GM11168 (cell line): ENCODE measurements around the gene QSOX2.

Experiments
- in situ Hi-C: fragments of 300-500 bp; cut with MboI; formaldehyde crosslinking; loops from one replicate; pipeline ENCODE4 v1.12.0; 2022; ENCODE audit warnings: low sequenced_read_pairs; ENCODE audit not compliant: unreplicated experiment

QSOX2 gene

DNA sequence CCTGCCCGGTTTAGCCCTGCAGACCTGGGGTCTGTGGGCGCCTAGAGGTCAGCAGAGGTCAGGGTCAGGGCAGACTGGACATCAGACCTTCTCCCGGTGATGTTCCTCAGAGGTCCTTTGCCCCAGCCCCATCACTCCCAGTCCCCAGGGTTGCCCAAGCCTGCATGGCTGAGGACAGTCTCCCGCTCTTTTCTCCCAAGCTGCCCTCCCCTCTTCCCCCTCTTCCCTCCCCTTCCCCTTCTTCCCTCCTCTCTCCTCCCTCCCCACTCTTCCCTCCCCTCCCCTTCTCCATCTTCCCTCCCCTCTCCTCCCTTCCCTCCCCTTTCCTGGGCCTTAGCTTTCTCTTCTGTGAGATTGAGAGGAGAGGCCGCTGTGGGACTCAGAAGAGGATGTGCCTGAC, 51.1 kb downstream of the QSOX2 start:
- in situ Hi-C loops: no loop called here

- in situ Hi-C loops: no loop called here
Measured at GRCh38 chr9:136193891-136194279, 51.7 kb downstream of the QSOX2 start.

DNA sequence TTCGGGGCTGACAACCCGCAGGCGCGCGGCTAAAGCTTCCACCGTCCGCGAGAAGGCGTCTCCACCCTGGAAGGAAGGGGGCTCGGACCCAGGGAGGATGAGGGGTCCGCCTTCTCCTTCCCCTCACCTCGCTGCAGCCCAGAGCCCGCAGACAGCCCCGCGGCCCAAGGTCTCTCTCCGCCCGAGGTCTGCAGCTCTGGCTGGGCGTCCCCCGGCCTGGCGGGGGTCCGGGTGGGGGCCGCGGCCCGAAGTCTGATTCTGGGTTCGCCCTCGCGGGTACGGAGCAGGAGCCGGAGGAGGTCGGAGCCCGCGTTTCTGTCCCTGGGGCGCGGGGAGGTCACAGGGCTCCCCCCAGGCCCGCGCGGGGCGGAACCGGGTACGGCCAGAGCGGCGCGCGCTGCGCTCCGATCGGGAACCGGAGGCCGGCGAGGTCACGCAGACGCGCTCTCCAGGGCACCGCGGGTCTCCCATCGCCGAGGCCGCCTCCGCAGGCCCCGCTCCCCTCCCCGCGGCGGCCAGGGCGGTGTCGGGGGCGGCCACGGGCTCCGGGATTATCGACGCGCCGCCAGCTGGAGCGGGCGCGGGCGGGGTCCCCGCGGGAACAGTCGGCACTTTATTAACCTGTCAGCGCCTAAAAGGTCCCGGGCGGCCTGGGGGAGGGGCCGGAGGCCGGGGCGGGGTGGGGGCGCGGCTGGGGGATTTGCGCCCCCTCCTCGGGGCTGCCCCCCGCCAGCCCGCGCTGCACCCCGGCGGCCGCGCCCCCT, 52.3 kb downstream of the QSOX2 start:
- in situ Hi-C loops: no loop called here

DNA sequence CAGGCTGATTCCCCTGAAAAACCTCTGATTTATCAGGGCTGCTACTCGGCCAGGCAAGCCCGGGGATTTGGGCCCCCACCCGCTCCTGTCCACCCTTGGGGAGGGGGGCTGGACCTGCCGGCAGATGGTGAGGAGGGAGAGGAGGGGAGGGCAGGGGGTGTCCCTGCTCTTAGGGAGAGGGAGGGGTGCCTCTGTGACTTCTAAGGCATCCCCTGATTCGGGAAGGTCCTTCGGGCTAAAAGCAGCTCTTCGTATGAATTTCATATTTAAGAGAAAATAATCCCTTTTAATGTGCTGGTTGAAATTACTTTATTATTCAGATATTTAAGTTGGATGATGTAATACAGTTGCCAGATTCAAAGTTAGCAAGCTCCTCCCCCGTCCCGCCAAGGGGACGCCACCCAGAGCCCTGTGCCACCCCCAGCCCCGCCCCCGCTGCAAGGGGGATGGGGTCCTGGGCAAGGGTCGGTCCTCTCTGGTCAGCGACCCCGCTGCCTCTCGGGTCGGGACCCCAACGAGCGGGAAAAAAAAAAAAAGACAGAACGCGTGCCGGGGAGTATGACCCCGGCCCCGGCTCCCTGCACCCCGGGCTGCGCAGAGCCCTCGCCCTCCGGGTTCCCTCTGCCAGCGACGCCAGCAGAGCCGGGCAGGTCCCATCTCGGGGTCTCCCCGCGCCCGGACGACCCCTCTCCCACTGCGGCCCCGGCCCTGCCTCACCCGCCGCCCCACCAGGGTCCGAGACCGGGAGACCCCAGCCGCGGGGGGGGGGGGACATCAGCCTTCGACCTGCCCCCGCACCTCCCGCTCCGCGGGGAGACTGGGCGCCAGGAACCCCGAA, 53.1 kb downstream of the QSOX2 start:
- in situ Hi-C loops: no loop called here

DNA sequence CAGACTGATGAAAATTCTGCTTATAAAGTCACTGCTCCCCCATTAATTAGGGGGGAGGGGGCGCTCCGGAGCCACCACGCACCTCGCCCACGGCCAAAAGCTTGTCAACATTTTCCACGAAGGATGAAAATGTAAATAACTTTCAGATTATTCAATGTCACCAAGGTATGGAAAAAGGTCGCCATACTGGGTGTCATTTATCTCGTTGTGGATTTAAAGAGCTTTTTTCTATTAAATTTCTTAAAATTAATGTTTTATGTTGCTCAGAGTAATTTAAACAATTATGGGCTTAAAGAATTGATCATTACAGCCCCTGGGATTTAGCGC, 53.7 kb downstream of the QSOX2 start:
- in situ Hi-C loops: no loop called here

DNA sequence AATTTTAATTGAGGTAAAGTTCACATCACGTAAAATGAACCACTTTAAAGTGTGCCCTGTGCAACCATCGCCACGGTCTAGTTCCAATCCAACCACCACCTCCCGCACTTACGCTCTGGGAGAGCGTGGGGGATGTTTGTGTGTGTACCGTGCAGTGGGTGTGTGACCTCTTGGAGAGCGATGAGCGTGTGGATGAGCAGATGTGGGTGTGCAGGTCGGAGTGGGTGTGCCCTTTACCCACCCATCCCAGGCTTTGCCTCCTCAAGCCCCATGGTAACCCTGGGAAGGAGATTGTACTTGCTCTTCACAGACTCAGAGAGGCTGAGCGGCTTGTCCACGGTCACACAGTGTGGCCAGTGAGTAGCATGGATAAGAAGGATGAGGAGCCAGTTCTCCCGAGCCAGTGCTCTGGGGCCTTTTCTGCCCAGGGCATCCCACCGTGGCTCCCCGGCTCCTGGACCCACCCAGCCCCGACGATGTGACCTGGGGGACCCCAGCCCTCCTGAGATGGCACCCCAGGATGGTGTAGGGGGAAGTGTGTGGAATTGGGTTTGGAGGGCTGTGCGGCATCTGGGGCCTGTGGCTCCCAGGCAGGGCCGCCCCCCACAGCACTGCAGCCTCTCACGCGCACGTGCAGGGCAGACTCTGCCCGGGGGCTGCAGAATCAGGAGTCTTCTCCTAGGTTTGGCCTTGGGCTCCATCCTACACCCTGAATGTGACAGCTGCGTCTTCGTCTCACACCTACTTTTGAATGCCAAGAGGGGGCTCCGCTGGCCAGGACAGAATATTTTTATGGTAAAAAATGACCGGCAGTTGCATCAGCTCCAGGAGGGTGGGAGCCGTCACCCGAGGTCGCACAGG, 54.3 kb downstream of the QSOX2 start:
- in situ Hi-C loops: no loop called here

- in situ Hi-C loops: no loop called here
Measured at GRCh38 chr9:136190656-136191055, 55.0 kb downstream of the QSOX2 start.

- in situ Hi-C loops: no loop called here
Measured at GRCh38 chr9:136190237-136190601, 55.4 kb downstream of the QSOX2 start.

DNA sequence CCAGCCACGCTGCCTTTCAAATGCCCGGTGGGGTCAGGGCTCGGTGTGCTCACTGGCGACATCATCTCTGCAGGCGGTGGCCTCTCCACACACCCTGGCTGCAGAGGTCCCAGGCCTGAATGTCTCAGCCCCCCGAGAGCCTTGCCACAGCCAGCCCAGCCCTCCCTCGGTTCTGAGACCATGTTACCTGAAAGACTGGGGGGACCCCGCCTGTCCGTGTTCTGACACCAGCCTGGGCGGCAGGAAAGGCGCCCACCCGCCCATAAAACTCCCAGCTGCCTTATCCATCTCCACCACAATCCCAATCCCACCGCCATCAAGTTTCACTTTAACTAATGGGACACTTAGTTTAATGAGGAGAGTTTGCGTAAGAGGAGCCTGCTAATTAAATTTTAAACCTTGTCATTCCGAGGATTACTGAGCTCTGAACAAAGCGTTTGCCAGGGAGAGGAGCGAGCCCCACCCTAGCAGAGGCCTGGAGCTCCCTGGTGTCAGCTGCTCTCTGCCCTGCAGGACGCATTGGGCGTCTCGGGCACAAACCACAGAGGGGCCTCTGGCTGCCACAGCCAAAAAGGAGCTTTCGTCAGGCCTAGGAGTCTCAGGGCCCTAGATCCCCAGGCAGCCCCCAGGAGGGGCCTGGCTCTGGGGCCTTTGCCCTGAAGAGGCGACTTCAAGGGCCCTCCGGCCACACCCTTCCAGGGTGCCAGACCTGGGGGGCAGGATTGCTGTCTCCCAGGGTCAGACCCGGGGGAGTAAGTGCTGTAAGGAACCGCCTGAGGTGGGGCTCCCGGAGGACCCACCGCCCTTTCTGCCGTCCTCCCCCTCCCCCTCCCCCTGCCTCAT, 56.0 kb downstream of the QSOX2 start:
- in situ Hi-C loops: no loop called here

- in situ Hi-C loops: no loop called here
Measured at GRCh38 chr9:136187683-136188586, 57.7 kb downstream of the QSOX2 start.

DNA sequence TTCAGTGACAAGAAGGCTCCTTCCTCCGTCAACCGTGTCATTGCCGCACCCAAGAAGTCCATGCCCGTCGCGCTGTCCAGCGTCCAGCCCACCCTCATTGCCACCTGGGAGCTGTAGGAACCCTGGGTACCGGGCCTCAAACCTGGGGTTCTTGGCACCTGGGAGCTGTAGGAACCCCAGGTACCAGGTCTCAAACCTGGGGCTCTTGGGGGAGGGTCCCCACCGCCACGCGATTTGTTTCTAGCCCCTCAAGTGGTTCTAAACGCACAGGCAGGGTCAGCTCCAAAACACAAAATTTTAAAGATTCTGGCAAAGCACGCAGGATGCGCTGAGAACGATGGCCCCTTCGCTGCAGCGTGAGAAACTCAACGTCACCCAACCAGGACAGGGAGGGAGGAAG, 58.4 kb downstream of the QSOX2 start:
- in situ Hi-C loops: no loop called here

DNA sequence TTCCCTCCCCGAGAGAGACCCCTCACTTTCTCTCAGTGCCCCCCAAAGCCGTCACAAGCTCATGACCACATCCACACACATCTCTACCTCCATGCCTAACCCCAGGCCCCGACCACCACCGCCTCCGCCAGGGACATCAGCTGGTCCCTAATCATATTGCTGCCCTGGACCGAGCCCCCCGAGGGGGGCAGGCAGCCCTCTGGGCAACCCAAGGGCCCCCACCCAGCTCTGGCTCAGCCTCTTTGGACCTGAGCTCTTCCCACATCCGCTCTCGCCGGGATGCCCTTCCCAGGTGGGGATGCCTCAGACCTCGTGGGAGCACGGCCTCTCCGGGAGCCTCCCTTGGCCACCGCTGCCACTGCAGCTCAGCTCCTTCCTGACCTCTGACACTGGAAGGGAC, 59.2 kb downstream of the QSOX2 start:
- in situ Hi-C loops: no loop called here

DNA sequence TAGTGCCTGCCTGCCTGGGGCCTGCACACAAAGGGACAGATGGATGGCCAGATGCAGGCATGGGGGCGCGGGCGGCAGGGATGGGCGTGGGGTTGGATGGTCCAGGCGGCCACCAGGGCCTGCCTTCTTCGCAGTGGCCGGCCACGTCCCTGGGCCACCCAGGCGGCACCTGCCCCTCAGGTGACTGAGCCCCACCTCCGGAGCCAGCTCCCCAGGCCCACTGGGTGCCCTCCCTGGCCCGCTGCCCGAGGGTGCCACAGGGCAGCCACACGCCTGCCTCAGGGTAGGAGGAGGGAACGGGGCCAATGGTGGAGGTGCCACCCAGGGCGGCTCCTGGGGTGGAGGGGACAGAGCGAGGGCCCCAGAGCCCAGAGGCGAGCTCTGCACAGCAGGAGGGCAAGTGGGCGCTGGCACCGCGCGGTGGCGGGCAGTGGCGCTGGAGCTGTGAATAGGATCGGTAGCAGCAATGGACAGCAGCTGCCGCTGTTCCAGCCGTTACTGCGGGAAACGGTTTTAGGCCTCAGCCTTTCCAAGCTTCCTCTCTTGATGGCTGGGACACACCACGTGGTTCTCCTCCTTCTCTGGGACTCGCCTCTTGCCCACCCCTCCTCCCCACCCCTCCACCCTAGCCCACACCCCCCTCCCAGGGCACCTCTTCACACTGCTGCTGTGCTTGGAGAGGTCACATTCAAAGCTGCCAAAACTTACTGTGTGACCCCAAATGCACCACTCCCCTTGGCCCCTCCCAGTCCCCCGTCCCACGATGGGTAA, 59.8 kb downstream of the QSOX2 start:
- in situ Hi-C loops: no loop called here

DNA sequence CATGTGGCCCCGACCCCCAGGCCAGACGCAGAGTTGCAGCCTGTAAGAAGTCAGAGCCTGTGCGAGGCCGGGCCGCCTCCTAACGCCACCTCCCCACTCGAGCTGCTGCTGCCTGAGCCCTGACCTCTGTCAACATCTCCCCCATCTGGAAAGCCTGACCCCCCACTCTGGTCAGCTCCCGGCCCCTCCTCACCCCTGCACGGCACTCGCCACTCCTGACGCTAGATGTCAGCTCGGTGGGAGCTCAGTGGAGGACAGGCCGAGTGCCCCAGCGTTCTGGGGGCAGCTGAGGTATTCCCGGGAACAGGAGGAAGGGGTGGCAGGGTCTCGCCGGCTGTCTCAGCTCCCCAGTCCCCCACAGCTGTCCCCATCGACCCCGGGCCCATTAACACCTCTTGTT, 60.5 kb downstream of the QSOX2 start:
- in situ Hi-C loops: no loop called here

DNA sequence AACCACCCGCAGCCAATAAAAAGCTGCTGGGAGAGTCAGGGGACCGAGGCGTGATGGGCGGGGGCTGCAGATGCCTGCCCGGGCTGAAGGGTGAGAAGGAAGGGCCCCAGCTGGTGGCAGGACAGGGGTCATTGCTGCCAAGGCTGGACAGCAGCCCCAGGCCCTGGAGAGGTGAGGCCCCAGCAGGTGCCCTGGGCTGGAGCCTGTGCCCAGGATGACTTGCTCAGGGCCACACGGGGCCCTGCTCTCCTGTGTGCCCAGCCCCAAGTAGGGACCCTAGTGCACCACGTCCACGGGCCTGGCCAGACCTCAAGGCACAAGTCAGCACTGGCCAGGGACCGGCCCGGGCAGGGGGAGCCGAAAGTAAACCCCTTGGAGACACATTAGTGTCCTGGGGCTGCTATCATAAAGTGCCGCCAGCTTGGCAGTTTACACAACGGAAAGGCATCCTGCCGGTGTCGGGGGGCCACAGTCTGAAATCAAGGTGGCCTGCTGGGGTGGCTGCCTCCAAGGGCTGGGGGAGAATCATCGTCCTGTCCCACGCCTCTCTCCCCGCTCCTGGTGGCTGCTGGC, 62.7 kb downstream of the QSOX2 start:
- in situ Hi-C loops: no loop called here

- in situ Hi-C loops: no loop called here
Measured at GRCh38 chr9:136182420-136182787, 63.2 kb downstream of the QSOX2 start.

DNA sequence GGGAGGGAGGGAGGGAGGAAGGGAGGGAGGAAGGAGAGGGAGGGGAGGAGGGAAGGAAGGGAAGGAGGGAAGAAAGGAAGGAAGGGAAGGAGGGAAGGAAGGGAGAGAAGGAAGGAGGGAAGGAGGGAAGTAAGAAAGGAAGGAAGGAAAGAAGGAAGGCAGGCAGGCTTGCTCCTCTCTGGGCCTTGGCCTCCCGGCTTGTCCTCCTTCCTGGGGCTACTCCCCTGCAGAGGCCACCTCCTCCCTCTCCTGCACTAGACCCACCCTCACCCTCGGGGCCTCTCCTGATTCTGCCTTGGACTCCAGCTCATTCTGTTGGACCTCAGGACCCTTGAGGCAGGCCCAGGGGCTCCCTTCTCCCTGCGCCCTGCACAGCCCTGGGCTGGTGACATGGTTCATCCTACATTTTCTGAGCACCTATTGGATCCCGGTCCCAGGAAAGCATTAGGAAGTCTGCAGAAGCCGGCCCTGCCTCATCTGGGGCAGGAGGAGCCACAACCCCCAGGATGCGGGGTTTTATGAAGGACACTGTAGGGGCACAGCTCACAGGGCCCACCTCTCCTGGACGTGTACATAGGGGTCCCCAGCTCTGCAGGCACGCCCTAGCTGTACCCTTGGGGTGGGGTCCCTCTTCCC, 63.7 kb downstream of the QSOX2 start:
- in situ Hi-C loops: no loop called here

DNA sequence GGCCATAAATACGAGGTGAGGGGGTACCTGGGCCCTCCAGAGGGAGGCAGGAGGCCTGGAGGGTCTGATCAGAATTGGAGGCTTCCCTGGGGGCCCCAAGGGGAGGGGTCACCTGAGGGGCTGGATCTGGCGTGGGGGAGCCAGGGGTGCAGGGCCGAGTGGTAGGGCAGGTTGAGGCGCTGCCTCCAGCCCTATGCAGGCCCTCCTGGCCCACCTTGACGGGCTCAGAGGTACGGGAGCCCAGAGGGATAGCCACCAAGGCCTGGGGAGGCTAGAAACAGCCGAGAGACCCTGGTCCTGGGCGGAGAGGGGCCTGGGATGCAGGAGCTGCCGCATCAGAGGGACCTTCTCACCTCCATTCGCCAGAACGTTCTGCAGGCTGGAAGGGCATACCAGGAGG, 65.0 kb downstream of the QSOX2 start:
- in situ Hi-C loops: no loop called here
